Measurements from ENCODE around the gene ALKBH2.

DNA sequence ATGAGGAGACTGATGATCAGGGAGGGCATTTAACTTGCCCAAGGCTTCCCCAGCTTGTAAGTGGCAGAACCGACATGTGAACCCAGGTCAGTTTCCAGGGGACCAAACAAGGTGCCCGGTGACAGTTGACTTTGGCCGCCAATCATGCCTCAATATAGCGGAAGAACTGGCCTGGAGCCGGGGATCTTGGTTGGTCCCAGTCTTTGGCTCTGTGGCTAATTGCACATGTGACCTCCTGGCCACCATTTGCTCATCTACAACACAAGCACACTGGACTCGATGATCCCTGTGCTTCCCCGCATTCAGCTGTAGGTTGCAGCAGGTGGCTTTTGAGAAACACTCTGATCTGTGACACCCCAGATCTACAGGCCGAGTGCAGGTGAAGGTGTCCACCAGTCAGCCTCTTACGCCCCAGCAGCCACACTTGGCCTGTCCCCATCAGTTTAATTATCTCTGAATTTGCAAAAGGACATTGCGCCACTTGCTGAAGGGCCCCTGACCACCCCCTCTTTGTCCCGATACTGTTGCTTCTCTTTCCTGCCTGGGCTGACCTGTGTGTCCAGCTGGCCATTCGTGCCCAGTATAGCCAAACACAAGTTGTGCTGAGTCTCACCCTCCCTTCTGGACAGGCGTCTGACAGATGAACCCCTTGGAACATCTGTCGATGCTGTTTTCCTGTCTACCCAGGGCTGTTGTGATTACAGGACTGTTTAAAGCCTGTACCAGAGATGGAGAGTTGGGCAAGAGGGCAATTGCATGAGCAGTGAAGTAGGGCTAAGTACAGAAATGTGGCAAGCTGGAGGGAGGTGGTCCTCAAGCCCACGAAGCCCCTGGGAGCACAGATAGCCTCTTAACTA is 37.3 kb upstream of the ALKBH2 start:
- TF ChIP-seq CTCF (IDR thresholded peaks at IDR 0.05; ENCODE audit: poor library complexity, severe bottlenecking) (no peak), POLR2AphosphoS5 (IDR thresholded peaks at IDR 0.05) (no peak)

Data from neural cell (in vitro differentiated cells).